Activated B cell treated with CpG ODN at 0.5 μM for 24 hours (primary cell): ENCODE results near the gene PLA2G4C. TPM values are rescaled to one million over a fixed set of nuclear protein-coding genes. Genes with fewer than 3 reads are reported as not detected.

Experiments used
- ATAC-seq: fragments of 200-7000 bp; cut with Tn5 transposase; one replicate; pipeline ENCODE4 v1.10.0; 2021; ENCODE audit warnings: low read depth, mild to moderate bottlenecking, moderate library complexity
- CTCF ChIA-PET: fragments of 350-600 bp; sonication (Branson Sonifier 250); formaldehyde crosslinking; loops from one replicate; lab custom pipeline; 2021; ENCODE audit warnings: antibody characterized with exemption; lab: Charles Lee
- POLR2A ChIA-PET: fragments of 350-600 bp; sonication (Branson Sonifier 250); formaldehyde crosslinking; loops from one replicate; lab custom pipeline; 2021; ENCODE audit warnings: antibody characterized with exemption; lab: Charles Lee
- DNase-seq: peaks from one replicate; pipeline ENCODE4 v3.0.0; 2022
- H3K27ac Mint-ChIP-seq: one replicate; pipeline ENCODE4 v1.8.0; 2020; ENCODE audit warnings: mixed read lengths
- H3K27me3 Mint-ChIP-seq: one replicate; pipeline ENCODE4 v1.8.0; 2021; ENCODE audit warnings: mixed read lengths
- H3K36me3 Mint-ChIP-seq: one replicate; pipeline ENCODE4 v1.8.0; 2021; ENCODE audit warnings: low read depth, mixed read lengths
- H3K4me1 Mint-ChIP-seq: one replicate; pipeline ENCODE4 v1.8.0; 2021; ENCODE audit warnings: mixed read lengths
- H3K4me3 Mint-ChIP-seq: one replicate; pipeline ENCODE4 v1.8.0; 2020; ENCODE audit warnings: mild to moderate bottlenecking, mixed read lengths
- H3K9me3 Mint-ChIP-seq: one replicate; pipeline ENCODE4 v1.8.0; 2020; ENCODE audit warnings: mixed read lengths
- CTCF ChIP-seq: fragments of 200-600 bp; IDR thresholded peaks from one replicate; pipeline ENCODE4 v1.8.0; 2022; ENCODE audit warnings: antibody characterized with exemption, mild to moderate bottlenecking
- intact Hi-C: fragments of 100-400 bp; cut with micrococcal nuclease; formaldehyde crosslinking; loops from one replicate; pipeline ENCODE4 v1.15.1; 2024
- total RNA-seq: library from RNA; stranded (reverse); gene quantifications from 2 replicates; pipeline ENCODE4 v1.2.3, GENCODE V29; 2022

PLA2G4C gene
- total RNA-seq, 1 donor from 2014 or later, result 16.6 TPM

DNA sequence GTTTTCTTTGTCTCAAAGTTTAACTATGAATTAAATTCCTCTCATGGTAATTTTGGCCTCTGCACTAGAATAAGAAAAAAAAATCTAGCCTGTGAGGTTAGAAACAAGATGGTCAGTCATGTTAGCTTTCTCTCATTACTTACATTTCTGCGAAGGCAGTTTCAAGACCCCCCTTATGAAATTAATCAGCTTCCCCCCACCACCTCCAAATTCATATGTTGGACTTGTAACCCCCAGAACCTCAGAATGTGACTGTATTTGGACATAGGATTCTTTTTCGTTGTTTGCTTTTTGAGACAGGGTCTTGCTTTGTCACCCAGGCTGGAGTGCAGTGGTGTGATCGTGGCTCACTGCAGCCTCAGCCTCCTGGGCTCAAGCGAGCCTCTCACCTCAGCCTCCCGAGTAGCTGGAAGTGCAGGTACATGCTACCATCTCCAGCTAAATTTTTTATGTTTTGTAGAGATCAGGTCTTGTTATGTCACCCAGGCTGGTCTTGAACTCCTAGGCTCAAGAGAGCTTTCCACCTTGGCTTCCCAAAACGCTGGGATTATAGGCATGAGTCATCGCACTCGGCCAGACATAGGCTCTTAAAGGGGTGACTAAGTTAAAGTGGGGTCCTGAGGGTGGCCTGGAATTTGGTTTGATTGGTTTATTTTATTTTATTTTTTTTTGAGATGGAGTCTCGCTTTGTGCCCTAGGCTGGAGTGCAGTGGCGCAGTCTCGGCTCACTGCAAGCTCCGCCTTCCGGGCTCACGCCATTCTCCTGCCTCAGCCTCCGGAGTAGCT is 1.4 kb downstream of the PLA2G4C start:
- Mint-ChIP-seq H3K27me3 (no peaks in the 10 kb centered on the region), H3K9me3 (no peaks in the 10 kb centered on the region), H3K27ac (no peak overlapping the region), H3K4me1 (peaks cover 16% of the 10 kb centered on the region), H3K4me3 (no peak overlapping the region), H3K36me3 (peaks cover 2% of the 10 kb centered on the region)
- no peak for TF ChIP-seq CTCF
- DNase-seq (no peak), ATAC-seq (no peak)
- ChIA-PET CTCF (interaction anchor here (1.3 to 5.7 kb wide), 3 partner anchors 11 to 152 kb away, joined by 3 to 77 read pairs (median 41); no protein-coding TSS in a partner anchor), POLR2A (interaction anchor here (1.0 to 1.8 kb wide), 2 partner anchors 94 to 95 kb away, joined by 3 to 10 read pairs; no protein-coding TSS in a partner anchor)
- intact Hi-C loops, result no loop called here

DNA sequence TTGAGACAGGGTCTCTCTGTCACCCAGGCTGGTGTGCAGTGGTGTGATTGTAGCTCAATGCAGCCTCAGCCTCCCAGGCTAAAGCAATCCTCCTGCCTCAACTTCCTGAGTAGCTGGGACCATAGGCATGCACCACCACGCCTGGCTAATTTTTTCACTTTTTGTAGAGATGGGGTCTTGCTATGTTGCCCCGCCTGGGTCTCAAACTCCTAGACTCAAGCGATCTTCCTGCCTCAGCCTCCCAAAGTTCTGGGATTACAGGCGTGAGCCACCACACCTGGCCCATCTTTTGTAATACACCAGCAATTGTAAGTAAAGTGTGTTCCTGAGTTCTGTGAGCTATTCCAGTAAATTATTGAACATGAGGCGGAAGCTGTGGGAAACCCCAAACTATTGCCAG is 6.7 kb downstream of the PLA2G4C start:
- peaks cover 6% of the 10 kb centered on the region for H3K36me3 Mint-ChIP-seq
- ChIA-PET CTCF (interaction anchor here (0.8 kb wide), 1 partner anchor 140 kb away, joined by 3 read pairs; no protein-coding TSS in a partner anchor), POLR2A (no interaction called here)
- no peak overlapping the region for H3K27ac Mint-ChIP-seq
- intact Hi-C loops, result no loop called here
- peaks cover 7% of the 10 kb centered on the region for H3K4me1 Mint-ChIP-seq
- ATAC-seq, result no peak
- H3K4me3 Mint-ChIP-seq, result no peak overlapping the region
- DNase-seq, result no peak
- H3K27me3 Mint-ChIP-seq, result no peaks in the 10 kb centered on the region
- no peaks in the 10 kb centered on the region for H3K9me3 Mint-ChIP-seq
- no peak for TF ChIP-seq CTCF

GRCh38 chr19:48102870-48103751 is 7.5 kb downstream of the PLA2G4C start:
- CTCF ChIA-PET, result interaction anchor here (0.7 to 1.1 kb wide), 3 partner anchors 9 to 140 kb away, joined by 3 to 4 read pairs (median 3); no protein-coding TSS in a partner anchor
- ATAC-seq, result no peak
- TF ChIP-seq CTCF, result no peak
- H3K4me3 Mint-ChIP-seq, result no peak overlapping the region
- H3K4me1 Mint-ChIP-seq, result peaks cover 7% of the 10 kb centered on the region
- no peaks in the 10 kb centered on the region for H3K27me3 Mint-ChIP-seq
- POLR2A ChIA-PET, result no interaction called here
- intact Hi-C loops, result no loop called here
- no peaks in the 10 kb centered on the region for H3K9me3 Mint-ChIP-seq
- no peak for DNase-seq
- peaks cover 6% of the 10 kb centered on the region for H3K36me3 Mint-ChIP-seq
- H3K27ac Mint-ChIP-seq, result no peak overlapping the region

DNA sequence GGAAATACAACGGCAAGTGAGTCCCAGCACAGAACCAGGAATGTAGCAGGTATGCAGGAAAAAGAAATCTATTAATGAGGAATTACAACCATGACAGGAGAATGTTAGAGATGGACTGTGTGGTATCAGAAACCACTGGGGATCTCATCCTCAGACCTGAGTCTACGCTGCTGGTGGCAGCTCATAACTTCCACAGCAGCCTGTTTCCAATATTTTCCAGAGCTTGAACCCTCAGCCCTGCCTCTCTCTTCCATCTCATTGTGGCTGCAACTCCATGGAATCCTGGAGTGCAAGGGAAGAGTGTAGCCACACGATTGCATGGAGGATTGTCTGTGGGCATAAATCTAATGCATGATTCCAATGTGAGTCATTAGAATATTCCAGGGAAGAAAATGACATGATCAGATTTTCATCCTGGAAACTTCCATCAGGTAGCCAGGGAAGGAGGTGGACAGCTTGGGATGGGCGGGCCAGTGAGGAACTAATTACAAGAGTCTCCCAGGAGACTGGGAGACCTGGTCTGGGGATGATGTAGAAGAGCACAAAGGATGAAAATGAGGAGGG is 14.9 kb downstream of the PLA2G4C start:
- DNase-seq, result no peak
- Mint-ChIP-seq H3K9me3 (peaks cover 13% of the 10 kb centered on the region), H3K27ac (no peak overlapping the region), H3K4me1 (no peaks in the 10 kb centered on the region), H3K36me3 (peaks cover 32% of the 10 kb centered on the region), H3K27me3 (no peaks in the 10 kb centered on the region), H3K4me3 (no peak overlapping the region)
- TF ChIP-seq CTCF, result no peak
- ATAC-seq, result no peak
- ChIA-PET POLR2A (interaction anchor here (0.6 kb wide), 1 partner anchor 8 kb away, joined by 4 read pairs; no protein-coding TSS in a partner anchor), CTCF (no interaction called here)
- intact Hi-C loops, result no loop called here
